Measurements from ENCODE around the gene TREML1. TPM values are rescaled to one million over a fixed set of nuclear protein-coding genes. Genes with fewer than 3 reads are reported as not detected.

TREML1 gene
- total and polyA plus RNA-seq, 11 donors: 0.07 to 0.29 TPM; not detected in 9

DNA sequence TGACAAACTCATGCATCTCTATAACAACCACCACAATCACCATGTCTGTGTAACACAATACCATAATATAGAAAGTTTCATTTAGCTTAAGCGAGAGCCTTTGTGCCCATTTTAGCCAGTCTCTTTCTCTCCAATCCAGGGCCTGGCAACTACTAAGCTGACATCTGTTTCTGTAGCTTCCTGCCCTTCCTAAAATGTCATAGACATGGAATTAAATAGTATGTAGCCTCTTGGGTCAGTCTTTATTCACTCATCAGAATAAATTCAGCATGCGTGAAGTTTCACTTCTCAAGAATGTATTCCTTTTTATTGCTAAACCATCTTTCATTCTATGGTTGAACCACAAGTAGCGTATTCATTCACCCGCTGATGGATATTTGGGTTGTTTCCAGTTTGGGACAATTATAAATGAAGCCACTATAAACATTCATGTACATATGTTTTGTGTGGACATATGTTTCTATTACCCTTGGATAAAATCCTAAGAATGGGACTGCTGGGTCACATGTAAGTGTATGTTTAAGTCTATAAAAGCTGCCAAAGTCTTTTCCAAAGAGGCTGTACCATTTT lies 10.5 kb upstream of the TREML1 start:
- no peak for DNase-seq
- no peak for ATAC-seq
- H3K9me3 ChIP-seq: no peaks in the 10 kb centered on the region
- intact Hi-C loops (cut with DNase I): no loop called here
- H3K4me1 ChIP-seq: peaks cover 0 to 16% (median 0%) of the 10 kb centered on the region in 12 donors
- no peak overlapping the region for H3K4me3 ChIP-seq
- no peak overlapping the region for H3K27ac ChIP-seq
- peaks cover 0 to 18% (median 2%) of the 10 kb centered on the region in 9 donors for H3K27me3 ChIP-seq
- TF ChIP-seq, protein P1, sequence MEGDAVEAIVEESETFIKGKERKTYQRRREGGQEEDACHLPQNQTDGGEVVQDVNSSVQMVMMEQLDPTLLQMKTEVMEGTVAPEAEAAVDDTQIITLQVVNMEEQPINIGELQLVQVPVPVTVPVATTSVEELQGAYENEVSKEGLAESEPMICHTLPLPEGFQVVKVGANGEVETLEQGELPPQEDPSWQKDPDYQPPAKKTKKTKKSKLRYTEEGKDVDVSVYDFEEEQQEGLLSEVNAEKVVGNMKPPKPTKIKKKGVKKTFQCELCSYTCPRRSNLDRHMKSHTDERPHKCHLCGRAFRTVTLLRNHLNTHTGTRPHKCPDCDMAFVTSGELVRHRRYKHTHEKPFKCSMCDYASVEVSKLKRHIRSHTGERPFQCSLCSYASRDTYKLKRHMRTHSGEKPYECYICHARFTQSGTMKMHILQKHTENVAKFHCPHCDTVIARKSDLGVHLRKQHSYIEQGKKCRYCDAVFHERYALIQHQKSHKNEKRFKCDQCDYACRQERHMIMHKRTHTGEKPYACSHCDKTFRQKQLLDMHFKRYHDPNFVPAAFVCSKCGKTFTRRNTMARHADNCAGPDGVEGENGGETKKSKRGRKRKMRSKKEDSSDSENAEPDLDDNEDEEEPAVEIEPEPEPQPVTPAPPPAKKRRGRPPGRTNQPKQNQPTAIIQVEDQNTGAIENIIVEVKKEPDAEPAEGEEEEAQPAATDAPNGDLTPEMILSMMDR (IDR thresholded peaks at IDR 0.05): no peak
- no peak for TF ChIP-seq POLR2A (IDR thresholded peaks at IDR 0.05)
- WGBS, 4 donors: 85 to 94% (median 87%) methylated on average over 4 of the region's 4 CpGs
- no peaks in the 10 kb centered on the region for H3K36me3 ChIP-seq

DNA sequence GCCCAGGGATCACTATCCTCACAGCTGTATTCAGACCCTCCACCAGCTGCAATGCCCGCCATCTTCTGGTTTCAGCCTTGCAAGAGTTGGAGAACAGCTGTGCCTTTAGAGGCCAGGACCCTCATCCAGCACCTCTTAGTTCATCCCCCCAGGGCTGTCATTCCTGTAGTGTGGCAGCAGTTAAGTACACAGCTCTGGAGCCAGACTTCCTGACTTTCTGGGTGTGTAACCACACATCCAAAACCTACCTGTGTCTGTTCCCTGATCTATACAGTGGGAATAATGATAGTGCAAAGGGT lies 9.2 kb upstream of the TREML1 start:
- H3K36me3 ChIP-seq: no peaks in the 10 kb centered on the region
- 90 to 100% (median 97%) methylated on average over 1 of the region's 1 CpG; no CpG with 5 or more reads in 1 of the 4 donors for WGBS, 4 donors
- intact Hi-C loops (cut with DNase I): no loop called here
- H3K9me3 ChIP-seq: no peaks in the 10 kb centered on the region
- H3K27me3 ChIP-seq: peaks cover 0 to 23% (median 2%) of the 10 kb centered on the region in 9 donors
- ATAC-seq: no peak
- DNase-seq: no peak
- no peak overlapping the region for H3K4me3 ChIP-seq
- no peak for TF ChIP-seq POLR2A (IDR thresholded peaks at IDR 0.05)
- TF ChIP-seq, protein P1 (IDR thresholded peaks at IDR 0.05): no peak
- peaks cover 0 to 16% (median 0%) of the 10 kb centered on the region in 12 donors for H3K4me1 ChIP-seq
- no peak overlapping the region for H3K27ac ChIP-seq

DNA sequence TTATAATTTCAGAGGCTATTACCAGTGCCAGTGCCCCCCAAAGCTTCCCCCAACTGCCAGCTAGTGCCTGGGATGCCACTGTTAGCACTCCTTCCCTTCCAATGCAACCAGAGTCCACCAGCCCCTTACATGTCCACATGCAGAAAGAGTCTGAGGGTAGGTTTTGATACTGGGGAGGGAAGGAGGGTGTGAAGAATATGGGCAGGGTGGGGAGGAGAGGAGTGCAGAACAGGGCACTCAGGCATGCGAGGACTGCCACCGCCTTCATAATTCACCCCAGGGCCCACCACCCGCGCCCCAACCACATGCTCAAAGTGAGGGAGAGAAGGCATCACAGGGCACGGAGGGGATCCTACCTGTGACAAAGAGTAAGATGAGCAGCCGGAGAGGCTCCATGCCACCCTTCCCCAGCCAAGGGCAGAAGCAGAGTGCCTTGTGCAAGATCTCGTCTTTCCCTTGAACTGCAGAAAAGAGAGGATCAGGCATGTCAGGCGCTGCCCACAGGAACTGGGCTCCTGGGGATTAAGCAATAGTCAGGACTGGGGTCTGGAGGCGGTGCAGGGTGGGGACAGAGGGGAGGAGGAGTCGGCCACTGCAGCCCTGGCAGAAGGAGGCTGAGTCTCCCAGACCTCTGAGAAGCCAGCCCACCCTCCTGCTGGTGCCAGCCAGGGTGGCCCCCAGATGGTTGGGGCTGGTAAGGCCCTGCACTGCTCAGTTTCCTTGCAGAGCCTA lies 8.7 kb upstream of the TREML1 start, which contains the start of gene TREM2:
TSS of gene TREM2 (minus strand) at position 430 of the 732 bp plus-strand sequence. CDS start at position 396, 34 bp downstream.
- H3K9me3 ChIP-seq: no peaks in the 10 kb centered on the region
- intact Hi-C loops (cut with DNase I): no loop called here
- DNase-seq (no peak), ATAC-seq (peak in 2 of 4 donors; percentile 41 to 57)
- no peak for TF ChIP-seq POLR2A (IDR thresholded peaks at IDR 0.05)
- TF ChIP-seq, protein P1 (IDR thresholded peaks at IDR 0.05): no peak
- H3K4me3 ChIP-seq: peak within 1 kb of the TSS in 1 of 12 donors; percentile 30
- H3K4me1 ChIP-seq: peaks cover 0 to 16% (median 0%) of the 10 kb centered on the region in 12 donors
- WGBS, 4 donors: 71 to 83% (median 72%) methylated on average over 9 to 10 of the region's 10 CpGs
- no peak within 1 kb of the TSS for H3K27ac ChIP-seq
- H3K27me3 ChIP-seq: peaks cover 0 to 23% (median 2%) of the 10 kb centered on the region in 9 donors
- no peaks in the 10 kb centered on the region for H3K36me3 ChIP-seq

DNA sequence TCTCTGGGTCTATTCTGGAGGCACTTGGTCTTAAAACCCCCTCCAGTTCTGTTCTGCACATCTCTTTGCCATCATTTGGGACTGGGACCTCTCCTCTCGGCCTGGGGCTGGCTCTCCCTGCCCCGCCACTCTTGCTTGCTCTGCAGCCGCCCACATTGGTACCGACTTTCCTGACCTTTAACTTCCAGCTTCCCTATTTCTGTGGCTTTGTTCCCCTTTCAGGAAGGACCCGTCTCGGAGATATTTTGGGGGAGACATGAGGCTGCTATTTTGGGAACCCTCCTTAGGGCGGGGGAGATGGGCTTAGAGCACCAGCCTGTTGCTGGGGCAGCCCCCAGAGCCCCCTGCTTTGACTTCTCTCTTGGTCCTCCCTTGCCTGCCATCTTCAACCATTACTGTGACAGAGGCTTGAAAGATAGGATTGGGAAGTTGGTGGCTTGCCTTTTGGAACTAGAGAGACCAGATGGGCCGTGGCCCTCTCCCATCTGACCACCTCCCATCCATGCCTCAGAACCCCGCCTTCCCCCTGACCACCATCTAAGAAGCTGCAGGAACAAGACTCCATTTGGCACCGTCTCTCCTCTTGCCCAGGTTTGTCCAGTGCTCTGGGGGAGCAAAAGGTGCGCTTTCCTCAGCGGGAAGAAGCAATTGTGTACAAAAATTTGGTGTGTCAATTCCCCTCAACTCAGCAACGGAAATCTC lies 7.9 kb upstream of the TREML1 start:
- DNase-seq (no peak), ATAC-seq (peak in 2 of 4 donors; percentile 16 to 26)
- no peak for TF ChIP-seq POLR2A (IDR thresholded peaks at IDR 0.05)
- TF ChIP-seq, protein P1 (IDR thresholded peaks at IDR 0.05): no peak
- intact Hi-C loops (cut with DNase I): no loop called here
- 62 to 69% (median 68%) methylated on average over 13 of the region's 13 CpGs for WGBS, 4 donors
- H3K27ac ChIP-seq: no peak overlapping the region
- peak overlapping the region in 1 of 12 donors; percentile 30 for H3K4me3 ChIP-seq
- no peaks in the 10 kb centered on the region for H3K36me3 ChIP-seq
- H3K4me1 ChIP-seq: peaks cover 0 to 16% (median 0%) of the 10 kb centered on the region in 12 donors
- peaks cover 0 to 26% (median 2%) of the 10 kb centered on the region in 9 donors for H3K27me3 ChIP-seq
- no peaks in the 10 kb centered on the region for H3K9me3 ChIP-seq
